B cell (primary cell): ENCODE results near the gene TMEM63A. TPM values are rescaled to one million over a fixed set of nuclear protein-coding genes. Genes with fewer than 3 reads are reported as not detected.

Experiments used
- ATAC-seq: fragments of 200-7000 bp; cut with Tn5 transposase; one replicate; pipeline ENCODE4 v1.10.0; 2021; ENCODE audit warnings: low read depth, mild to moderate bottlenecking, moderate number of reproducible peaks, moderate library complexity
- CTCF ChIA-PET: fragments of 350-600 bp; sonication (Branson Sonifier 250); formaldehyde crosslinking; loops from one replicate; lab custom pipeline; 2021; ENCODE audit warnings: antibody characterized with exemption, inconsistent platforms; lab: Charles Lee
- POLR2A ChIA-PET: fragments of 350-600 bp; sonication (Branson Sonifier 250); formaldehyde crosslinking; loops from one replicate; lab custom pipeline; 2021; ENCODE audit warnings: antibody characterized with exemption; lab: Charles Lee
- DNase-seq: peaks from one replicate; pipeline ENCODE4 v3.0.0; 2013
- H2AFZ ChIP-seq: 2 replicates; pipeline ENCODE4 v1.6.1; 2012; ENCODE audit warnings: mild to moderate bottlenecking, low read depth, low read length; ENCODE audit not compliant: insufficient read depth, poor library complexity, severe bottlenecking
- H3K27ac ChIP-seq, 2 donors: 1 replicate in 1 of 2; 2 replicates in 1 of 2; pipeline ENCODE4 v1.5.1; 2012 to 2013; ENCODE audit warnings: low read length in 2 of 2, mild to moderate bottlenecking in 2 of 2, moderate library complexity in 1 of 2
- H3K27me3 ChIP-seq, 4 experiments: fragments of 200-600 bp in 1 of 4; sonication (generic) in 1 of 4; replicated peaks in 1 of 4; 1 replicate in 2 of 4; 2 replicates in 2 of 4; pipeline versions ENCODE4 v1.6.1 to v1.7.0; 2013 to 2016; ENCODE audit warnings: low read length in 3 of 4, mild to moderate bottlenecking in 2 of 4, mixed read lengths in 1 of 4, moderate library complexity in 1 of 4; ENCODE audit not compliant: insufficient read depth in 4 of 4, control insufficient read depth in 3 of 4; ENCODE audit errors: control extremely low read depth in 1 of 4
- H3K36me3 ChIP-seq, 2 experiments: replicated peaks in 1 of 2; 1 replicate in 1 of 2; 2 replicates in 1 of 2; pipeline versions ENCODE4 v1.6.1 to v1.7.1; 2013; ENCODE audit warnings: low read length in 1 of 2; ENCODE audit not compliant: insufficient read depth in 2 of 2, control insufficient read depth in 1 of 2; ENCODE audit errors: control extremely low read depth in 1 of 2, extremely low read depth in 1 of 2
- H3K4me1 ChIP-seq, 2 donors: fragments of 200-600 bp in 1 of 2; sonication (generic) in 1 of 2; 1 replicate in 1 of 2; 2 replicates in 1 of 2; pipeline versions ENCODE4 v1.5.1 to v1.6.1; 2013 to 2017; ENCODE audit warnings: low read length in 2 of 2; ENCODE audit not compliant: control insufficient read depth in 2 of 2, insufficient read depth in 2 of 2
- H3K4me2 ChIP-seq: replicated peaks from 2 replicates; pipeline ENCODE3; 2012; ENCODE audit warnings: mild to moderate bottlenecking, low read depth, low read length; ENCODE audit not compliant: poor library complexity, severe bottlenecking
- H3K4me3 ChIP-seq, 5 experiments: fragments of 200-600 bp in 1 of 5; sonication (generic) in 1 of 5; 1 replicate in 3 of 5; 2 replicates in 2 of 5; pipeline versions ENCODE4 v1.5.1 to v1.7.0; 2011 to 2016; ENCODE audit warnings: low read length in 4 of 5, mild to moderate bottlenecking in 4 of 5, low read depth in 2 of 5, control low read depth in 1 of 5, moderate library complexity in 1 of 5; ENCODE audit not compliant: insufficient read depth in 1 of 5; ENCODE audit errors: control extremely low read depth in 1 of 5, extremely low read depth in 1 of 5
- H3K79me2 ChIP-seq: fragments of 200-600 bp; sonication (generic); one replicate; pipeline ENCODE4 v1.6.0; 2016; ENCODE audit warnings: low read length; ENCODE audit not compliant: control insufficient read depth, insufficient read depth
- H3K9ac ChIP-seq: fragments of 200-600 bp; sonication (generic); 2 replicates; pipeline ENCODE4 v1.6.1; 2017; ENCODE audit warnings: mild to moderate bottlenecking, low read length, moderate library complexity
- H3K9me3 ChIP-seq, 3 donors: one replicate each; pipeline versions ENCODE4 v1.6.1 to v1.7.1; 2013; ENCODE audit warnings: low read length in 2 of 3; ENCODE audit not compliant: control insufficient read depth in 2 of 3, insufficient read depth in 1 of 3; ENCODE audit errors: control extremely low read depth in 1 of 3
- H4K20me1 ChIP-seq: 2 replicates; pipeline ENCODE4 v1.6.0; 2012; ENCODE audit warnings: mild to moderate bottlenecking, low read length; ENCODE audit not compliant: insufficient read depth, control insufficient read depth, poor library complexity, severe bottlenecking
- H3K27ac Mint-ChIP-seq: one replicate; pipeline ENCODE4 v1.8.0; 2021; ENCODE audit warnings: mixed read lengths
- H3K27me3 Mint-ChIP-seq: one replicate; pipeline ENCODE4 v1.8.0; 2021; ENCODE audit warnings: mixed read lengths
- H3K4me1 Mint-ChIP-seq: one replicate; pipeline ENCODE4 v1.8.0; 2021; ENCODE audit warnings: mixed read lengths
- H3K4me3 Mint-ChIP-seq: one replicate; pipeline ENCODE4 v1.8.0; 2021; ENCODE audit warnings: mixed read lengths
- H3K9me3 Mint-ChIP-seq: one replicate; pipeline ENCODE4 v1.8.0; 2022; ENCODE audit warnings: mixed read lengths; ENCODE audit not compliant: insufficient read depth
- CTCF ChIP-seq: fragments of 200-600 bp; IDR thresholded peaks from one replicate; pipeline ENCODE4 v1.8.0; 2022; ENCODE audit warnings: antibody characterized with exemption, mild to moderate bottlenecking
- EZH2 ChIP-seq: IDR thresholded peaks from 2 replicates; pipeline ENCODE4 v1.6.1; 2012; ENCODE audit warnings: borderline replicate concordance, low read depth, mild to moderate bottlenecking, moderate library complexity, low read length; ENCODE audit not compliant: insufficient read depth, poor library complexity, severe bottlenecking
- WGBS: methylation state at CpG from one replicate; pipeline ENCODE4 v1.1.5; 2013; ENCODE audit warnings: missing lambda C conversion rate; ENCODE audit not compliant: insufficient coverage; 5-methylcytosine and 5-hydroxymethylcytosine counted together
- intact Hi-C: fragments of 100-400 bp; cut with micrococcal nuclease; formaldehyde crosslinking; loops from one replicate; pipeline ENCODE4 v1.10.0; 2022
- polyA plus RNA-seq: library from polyadenylated mRNA; depleted of rRNA; stranded (reverse); fragments of >200 nt; gene quantifications from 2 replicates; pipeline ENCODE4 v1.2.3, GENCODE V29; 2012
- total RNA-seq, 2 donors: library from RNA; stranded (reverse); fragments of 120-200 nt in 1 of 2; gene quantifications; 1 replicate in 1 of 2; 2 replicates in 1 of 2; pipeline versions ENCODE4 v1.2.3 to v1.2.4, GENCODE V29; 2013 to 2022

TMEM63A gene
- total and polyA plus RNA-seq, 2 donors (not counting 1 experiment from before 2014, with no cell fraction given) = 209 to 238 TPM

GRCh38 chr1:225850370-225850769 is 31.8 kb downstream of the TMEM63A start:
- no peak for DNase-seq
- ATAC-seq = no peak
- H3K36me3 ChIP-seq = peaks cover 2 to 59% of the 10 kb centered on the region in 2 experiments
- TF ChIP-seq CTCF (no peak), EZH2 (no peak)
- peaks cover 6% of the 10 kb centered on the region for H4K20me1 ChIP-seq
- no peaks in the 10 kb centered on the region for H3K27me3 ChIP-seq
- H2AFZ ChIP-seq = no peak overlapping the region
- H3K9ac ChIP-seq = no peak overlapping the region
- POLR2A ChIA-PET = no interaction called here
- H3K4me2 ChIP-seq = peak overlapping the region; percentile 72
- H3K9me3 ChIP-seq = peaks cover 0 to 7% (median 0%) of the 10 kb centered on the region in 3 donors
- 95% methylated on average over 6 of the region's 7 CpGs for WGBS
- H3K27ac ChIP-seq = peak overlapping the region; percentile 68 to 87
- H3K4me3 ChIP-seq = no peak overlapping the region
- H3K27me3 Mint-ChIP-seq = no peaks in the 10 kb centered on the region
- H3K4me3 Mint-ChIP-seq = no peak overlapping the region
- no peaks in the 10 kb centered on the region for H3K9me3 Mint-ChIP-seq
- peak overlapping the region; percentile 98 for H3K27ac Mint-ChIP-seq
- intact Hi-C loops = no loop called here
- H3K4me1 ChIP-seq = peaks cover 56 to 74% of the 10 kb centered on the region in 2 donors
- H3K79me2 ChIP-seq = peaks cover 3% of the 10 kb centered on the region
- peaks cover 65% of the 10 kb centered on the region for H3K4me1 Mint-ChIP-seq
- CTCF ChIA-PET = interaction anchor here (0.9 to 1.6 kb wide), 2 partner anchors 16 to 30 kb away, joined by 3 to 4 read pairs; no protein-coding TSS in a partner anchor

GRCh38 chr1:225849925-225850324 is 32.3 kb downstream of the TMEM63A start:
- ATAC-seq (no peak), DNase-seq (peak; percentile 32)
- H3K27ac ChIP-seq = peak overlapping the region; percentile 68 to 87
- ChIA-PET POLR2A (no interaction called here), CTCF (interaction anchor here (0.9 to 2.1 kb wide), 4 partner anchors 15 to 72 kb away, joined by 3 to 9 read pairs (median 4); partner anchors contain the start of genes SRP9 and TMEM63A)
- H3K4me1 ChIP-seq = peaks cover 56 to 74% of the 10 kb centered on the region in 2 donors
- H2AFZ ChIP-seq = no peak overlapping the region
- peaks cover 3% of the 10 kb centered on the region for H3K79me2 ChIP-seq
- H3K9ac ChIP-seq = no peak overlapping the region
- peak overlapping the region; percentile 72 for H3K4me2 ChIP-seq
- peak overlapping the region; percentile 98 for H3K27ac Mint-ChIP-seq
- WGBS = 90% methylated on average over 1 of the region's 7 CpGs
- no peaks in the 10 kb centered on the region for H3K27me3 ChIP-seq
- H3K4me3 ChIP-seq = no peak overlapping the region
- H3K27me3 Mint-ChIP-seq = no peaks in the 10 kb centered on the region
- no peaks in the 10 kb centered on the region for H3K9me3 Mint-ChIP-seq
- intact Hi-C loops = loop anchor here (2.0 to 5.0 kb wide), 6 partner anchors 33 to 423 kb away; partner anchors contain the start of genes LBR, PYCR2, SRP9 and TMEM63A
- peaks cover 65% of the 10 kb centered on the region for H3K4me1 Mint-ChIP-seq
- TF ChIP-seq EZH2 = no peak
- TF ChIP-seq CTCF = no peak
- peaks cover 0 to 7% (median 0%) of the 10 kb centered on the region in 3 donors for H3K9me3 ChIP-seq
- peaks cover 2 to 55% of the 10 kb centered on the region in 2 experiments for H3K36me3 ChIP-seq
- peak overlapping the region; percentile 59 for H3K4me3 Mint-ChIP-seq
- peaks cover 6% of the 10 kb centered on the region for H4K20me1 ChIP-seq
